HEK293T (cell line): ENCODE data around the gene CTNNA1.

Experiments used
- BHLHE40 ChIP-seq: fragments of 450-650 bp; IDR thresholded peaks from 2 replicates; pipeline ENCODE4 v1.6.1; 2016; ENCODE audit warnings: mild to moderate bottlenecking, moderate library complexity, borderline replicate concordance
- CTBP1 ChIP-seq: fragments of 450-650 bp; IDR thresholded peaks from 2 replicates; pipeline ENCODE4 v1.6.1; 2016; ENCODE audit warnings: borderline replicate concordance
- ELF4 ChIP-seq: fragments of 450-650 bp; IDR thresholded peaks from 2 replicates; pipeline ENCODE4 v1.6.1; 2017; ENCODE audit warnings: antibody characterized with exemption
- FOXK2 ChIP-seq: fragments of 450-650 bp; IDR thresholded peaks from 2 replicates; pipeline ENCODE4 v1.6.1; 2016; ENCODE audit warnings: mild to moderate bottlenecking
- FOXM1 ChIP-seq: fragments of 450-650 bp; IDR thresholded peaks from 2 replicates; pipeline ENCODE4 v1.6.1; 2017; ENCODE audit warnings: mild to moderate bottlenecking, borderline replicate concordance
- HDGF ChIP-seq: fragments of 450-650 bp; IDR thresholded peaks from 2 replicates; pipeline ENCODE4 v1.6.1; 2017; ENCODE audit warnings: antibody characterized with exemption, borderline replicate concordance
- NFRKB ChIP-seq: fragments of 450-650 bp; IDR thresholded peaks from 2 replicates; pipeline ENCODE4 v1.6.1; 2016; ENCODE audit warnings: mild to moderate bottlenecking, moderate library complexity
- PKNOX1 ChIP-seq: fragments of 450-650 bp; IDR thresholded peaks from 2 replicates; pipeline ENCODE4 v1.6.1; 2016
- SP1 ChIP-seq: fragments of 450-650 bp; IDR thresholded peaks from 2 replicates; pipeline ENCODE4 v1.6.1; 2017
- SUZ12 ChIP-seq: fragments of 450-650 bp; IDR thresholded peaks from 2 replicates; pipeline ENCODE4 v1.6.1; 2016; ENCODE audit warnings: mild to moderate bottlenecking

GRCh38 chr5:138869038-138869437 lies 115.8 kb downstream of the CTNNA1 start:
- TF ChIP-seq ELF4 (no peak), CTBP1 (no peak), SP1 (no peak), FOXK2 (no peak), BHLHE40 (no peak), SUZ12 (no peak), PKNOX1 (no peak), HDGF (no peak), FOXM1 (no peak), NFRKB (no peak)
